PC-3 (cell line): ENCODE data around the gene C17orf78. TPM values are rescaled to one million over a fixed set of nuclear protein-coding genes. Genes with fewer than 3 reads are reported as not detected.

Source experiments
- ATAC-seq: fragments of 200-7000 bp; cut with Tn5 transposase; 2 replicates; pipeline ENCODE4 v1.9.1; 2020; ENCODE audit warnings: mild to moderate bottlenecking, moderate library complexity
- BruUV-seq: library from RNA; stranded (reverse); fragments of 400-500 nt; replicated peaks from 2 replicates; lab custom pipeline; 2021; lab: Mats Ljungman, UMichigan
- CTCF ChIA-PET: fragments of 300-600 bp; sonication (Branson Sonifier 250); formaldehyde crosslinking; loops from one replicate; lab custom pipeline; 2022; ENCODE audit warnings: antibody characterized with exemption; lab: Charles Lee
- POLR2A ChIA-PET: fragments of 300-600 bp; sonication (Branson Sonifier 250); formaldehyde crosslinking; loops from one replicate; lab custom pipeline; 2022; ENCODE audit warnings: antibody characterized with exemption; ENCODE audit not compliant: unreplicated experiment; lab: Charles Lee
- DNase-seq: peaks from one replicate; pipeline ENCODE4 v3.0.0-alpha.2; 2015
- H2AFZ ChIP-seq: fragments of 300-600 bp; sonication (generic); 2 replicates; pipeline ENCODE4 v1.6.0; 2016; ENCODE audit warnings: antibody characterized with exemption, low read length
- H3F3A ChIP-seq: fragments of 300-600 bp; sonication (generic); one replicate; pipeline ENCODE4 v1.6.0; 2017; ENCODE audit warnings: antibody characterized with exemption, low read length, control low read depth, mild to moderate bottlenecking; ENCODE audit not compliant: unreplicated experiment
- H3K27ac ChIP-seq: fragments of 300-600 bp; sonication (generic); 2 replicates; pipeline ENCODE4 v1.5.1; 2016; ENCODE audit warnings: mild to moderate bottlenecking, low read length
- H3K27me3 ChIP-seq: fragments of 300-600 bp; sonication (generic); 2 replicates; pipeline ENCODE4 v1.6.1; 2016; ENCODE audit warnings: low read length, mixed read lengths
- H3K36me3 ChIP-seq: fragments of 300-600 bp; sonication (generic); 2 replicates; pipeline ENCODE4 v1.6.1; 2016; ENCODE audit warnings: low read depth, mixed run types, low read length, mixed read lengths
- H3K4me1 ChIP-seq: fragments of 300-600 bp; sonication (generic); 2 replicates; pipeline ENCODE4 v1.5.1; 2016; ENCODE audit warnings: low read length; ENCODE audit not compliant: insufficient read depth
- H3K4me2 ChIP-seq: fragments of 300-600 bp; sonication (generic); 2 replicates; pipeline ENCODE4 v1.6.0; 2016; ENCODE audit warnings: low read length
- H3K4me3 ChIP-seq: fragments of 300-600 bp; sonication (generic); 2 replicates; pipeline ENCODE4 v1.5.1; 2016; ENCODE audit warnings: mild to moderate bottlenecking, low read length, mixed read lengths
- H3K79me2 ChIP-seq: fragments of 300-600 bp; sonication (generic); 2 replicates; pipeline ENCODE4 v1.6.1; 2017; ENCODE audit warnings: low read length, mixed read lengths
- H3K9ac ChIP-seq: fragments of 300-600 bp; sonication (generic); 2 replicates; pipeline ENCODE4 v1.6.0; 2016; ENCODE audit warnings: mild to moderate bottlenecking, low read length
- H3K9me2 ChIP-seq: fragments of 300-600 bp; sonication (generic); replicated peaks from 2 replicates; pipeline ENCODE4 v1.6.1; 2016; ENCODE audit warnings: mixed run types, low read length, mixed read lengths
- H3K9me3 ChIP-seq: fragments of 300-600 bp; sonication (generic); 2 replicates; pipeline ENCODE4 v1.6.1; 2016; ENCODE audit warnings: low read length, mixed read lengths
- H4K20me1 ChIP-seq: fragments of 300-600 bp; sonication (generic); 2 replicates; pipeline ENCODE4 v1.6.1; 2016; ENCODE audit warnings: low read length, mixed read lengths
- EZH2 ChIP-seq: fragments of 300-600 bp; sonication (generic); IDR thresholded peaks from one replicate; pipeline ENCODE4 v1.6.1; 2017; ENCODE audit warnings: antibody characterized with exemption, mild to moderate bottlenecking, low read length; ENCODE audit not compliant: unreplicated experiment
- EZH2phosphoT487 ChIP-seq: fragments of 300-600 bp; sonication (generic); IDR thresholded peaks from 2 replicates; pipeline ENCODE4 v1.6.1; 2018; ENCODE audit warnings: mild to moderate bottlenecking, antibody characterized with exemption, low read length, borderline replicate concordance
- intact Hi-C: fragments of 100-400 bp; cut with micrococcal nuclease; formaldehyde crosslinking; loops from 2 replicates; pipeline ENCODE4 v1.9.0; 2023
- total RNA-seq: library from RNA; depleted of rRNA; stranded (reverse); fragments of >200 nt; gene quantifications from 2 replicates; pipeline ENCODE4 v1.2.3, GENCODE V29; 2014
- TF ChIP-seq, protein P1 (sequence below): fragments of 300-600 bp; sonication (generic); conservative IDR thresholded peaks from 2 replicates; pipeline ENCODE4 v1.5.1; 2017; ENCODE audit warnings: antibody characterized with exemption, low read depth, mild to moderate bottlenecking, low read length

Gene C17orf78
- total RNA-seq, 1 experiment from 2014 or later: not detected

DNA sequence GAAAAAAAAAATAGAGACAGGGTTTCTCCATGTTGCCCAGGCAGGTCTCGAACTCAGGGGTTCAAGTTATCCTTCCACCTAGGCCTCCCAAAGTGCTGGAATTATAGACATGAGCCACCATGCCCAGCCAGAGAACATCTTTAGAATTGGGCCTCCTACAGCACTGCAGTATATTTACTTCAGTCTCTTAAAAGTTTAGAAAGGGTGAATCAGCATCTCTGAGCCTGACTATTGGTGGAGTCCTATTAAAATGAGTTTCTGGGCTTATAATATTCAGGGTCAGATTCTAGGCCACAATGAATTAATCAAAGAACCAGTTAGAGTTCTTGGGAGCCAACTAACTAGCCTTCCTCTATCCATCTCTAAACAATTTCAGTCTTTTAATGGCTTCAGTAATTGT is 53.7 kb downstream of the C17orf78 start:
- Histone ChIP-seq H3K9me2 (no peaks in the 10 kb centered on the region), H3K27ac (no peak overlapping the region), H3K36me3 (peaks cover 17% of the 10 kb centered on the region; the same call in 1 of the 2 replicates), H3F3A (no peaks in the 10 kb centered on the region), H3K4me2 (no peak overlapping the region), H2AFZ (no peak overlapping the region), H4K20me1 (no peaks in the 10 kb centered on the region), H3K4me1 (no peaks in the 10 kb centered on the region), H3K9ac (no peak overlapping the region), H3K9me3 (no peaks in the 10 kb centered on the region), H3K79me2 (no peaks in the 10 kb centered on the region), H3K4me3 (no peak overlapping the region), H3K27me3 (no peaks in the 10 kb centered on the region)
- intact Hi-C loops: no loop called here
- no peak for ATAC-seq
- CTCF ChIA-PET: no interaction called here
- no peak for DNase-seq
- POLR2A ChIA-PET: interaction anchor here (0.5 kb wide), 1 partner anchor 15 kb away, joined by 3 read pairs; no protein-coding TSS in a partner anchor
- TF ChIP-seq EZH2 (no peak), EZH2phosphoT487 (no peak)
- TF ChIP-seq, protein P1, sequence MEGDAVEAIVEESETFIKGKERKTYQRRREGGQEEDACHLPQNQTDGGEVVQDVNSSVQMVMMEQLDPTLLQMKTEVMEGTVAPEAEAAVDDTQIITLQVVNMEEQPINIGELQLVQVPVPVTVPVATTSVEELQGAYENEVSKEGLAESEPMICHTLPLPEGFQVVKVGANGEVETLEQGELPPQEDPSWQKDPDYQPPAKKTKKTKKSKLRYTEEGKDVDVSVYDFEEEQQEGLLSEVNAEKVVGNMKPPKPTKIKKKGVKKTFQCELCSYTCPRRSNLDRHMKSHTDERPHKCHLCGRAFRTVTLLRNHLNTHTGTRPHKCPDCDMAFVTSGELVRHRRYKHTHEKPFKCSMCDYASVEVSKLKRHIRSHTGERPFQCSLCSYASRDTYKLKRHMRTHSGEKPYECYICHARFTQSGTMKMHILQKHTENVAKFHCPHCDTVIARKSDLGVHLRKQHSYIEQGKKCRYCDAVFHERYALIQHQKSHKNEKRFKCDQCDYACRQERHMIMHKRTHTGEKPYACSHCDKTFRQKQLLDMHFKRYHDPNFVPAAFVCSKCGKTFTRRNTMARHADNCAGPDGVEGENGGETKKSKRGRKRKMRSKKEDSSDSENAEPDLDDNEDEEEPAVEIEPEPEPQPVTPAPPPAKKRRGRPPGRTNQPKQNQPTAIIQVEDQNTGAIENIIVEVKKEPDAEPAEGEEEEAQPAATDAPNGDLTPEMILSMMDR: no peak
- BruUV-seq: no TSS peak

DNA sequence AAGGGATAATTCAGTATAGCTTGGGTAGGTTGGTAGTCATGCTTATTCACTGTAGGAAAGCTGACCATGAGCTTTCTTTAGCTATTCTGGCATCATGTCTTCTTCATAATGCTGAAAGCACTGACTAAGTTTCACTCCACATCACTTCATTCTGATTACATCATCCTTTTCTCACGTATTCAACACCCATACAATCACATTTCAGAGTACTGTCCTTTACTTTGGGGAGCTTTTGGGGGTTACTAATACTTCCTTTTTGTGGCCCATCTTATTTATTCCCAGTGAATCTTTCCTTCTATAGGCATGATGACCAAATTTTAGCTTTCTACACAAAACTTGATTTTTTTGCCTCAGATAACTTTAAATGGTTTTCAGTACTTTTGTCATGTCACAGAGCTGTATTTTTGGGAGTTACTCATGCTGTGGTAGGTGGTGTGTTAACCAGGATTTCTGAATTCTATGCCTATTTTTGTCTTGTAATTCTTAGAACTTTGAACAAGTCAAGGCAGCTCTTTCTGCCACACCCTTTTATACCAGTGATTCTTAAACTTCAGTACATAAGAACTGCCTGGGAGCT is 54.4 kb downstream of the C17orf78 start:
- H4K20me1 ChIP-seq: no peaks in the 10 kb centered on the region
- H3K4me1 ChIP-seq: no peaks in the 10 kb centered on the region
- no peak overlapping the region for H3K4me2 ChIP-seq
- no peak overlapping the region for H3K4me3 ChIP-seq
- no peak overlapping the region for H3K9ac ChIP-seq
- ATAC-seq (no peak), DNase-seq (no peak)
- no peaks in the 10 kb centered on the region for H3K9me3 ChIP-seq
- H2AFZ ChIP-seq: no peak overlapping the region
- intact Hi-C loops: no loop called here
- peaks cover 17% of the 10 kb centered on the region; the same call in 1 of the 2 replicates for H3K36me3 ChIP-seq
- no peaks in the 10 kb centered on the region for H3K9me2 ChIP-seq
- no peaks in the 10 kb centered on the region for H3K79me2 ChIP-seq
- TF ChIP-seq EZH2phosphoT487 (no peak), EZH2 (no peak)
- TF ChIP-seq, protein P1: no peak
- CTCF ChIA-PET: no interaction called here
- H3K27ac ChIP-seq: no peak overlapping the region
- POLR2A ChIA-PET: interaction anchor here (0.5 kb wide), 1 partner anchor 16 kb away, joined by 3 read pairs; no protein-coding TSS in a partner anchor
- BruUV-seq: no TSS peak
- H3K27me3 ChIP-seq: no peaks in the 10 kb centered on the region
- no peaks in the 10 kb centered on the region for H3F3A ChIP-seq

DNA sequence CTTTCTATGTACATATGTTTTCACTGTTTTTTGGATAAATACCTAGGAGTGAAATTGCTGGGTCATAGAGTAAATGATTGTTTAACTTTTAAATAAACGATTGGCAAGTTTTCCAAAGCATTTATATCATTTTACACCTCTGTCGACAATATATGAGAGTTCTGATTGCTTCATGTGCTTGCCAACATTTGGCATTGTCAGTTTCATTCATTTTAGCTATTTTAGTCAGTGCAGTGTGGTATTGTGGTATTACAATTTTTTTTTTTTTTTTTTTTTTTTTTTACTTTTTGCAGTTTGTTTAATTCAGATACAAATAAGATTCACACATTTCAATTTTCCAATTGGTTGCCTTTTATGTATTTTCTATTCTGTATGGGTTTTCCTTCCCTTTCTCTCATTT is 56.9 kb downstream of the C17orf78 start:
- Histone ChIP-seq H3F3A (no peaks in the 10 kb centered on the region), H3K27ac (no peak overlapping the region), H2AFZ (no peak overlapping the region), H3K9ac (no peak overlapping the region), H3K79me2 (no peaks in the 10 kb centered on the region), H3K9me2 (no peaks in the 10 kb centered on the region), H3K36me3 (peaks cover 5% of the 10 kb centered on the region; the same call in 1 of the 2 replicates), H3K4me3 (no peak overlapping the region), H3K9me3 (no peaks in the 10 kb centered on the region), H3K4me1 (no peaks in the 10 kb centered on the region), H4K20me1 (no peaks in the 10 kb centered on the region), H3K27me3 (no peaks in the 10 kb centered on the region), H3K4me2 (no peak overlapping the region)
- intact Hi-C loops: no loop called here
- ChIA-PET POLR2A (no interaction called here), CTCF (no interaction called here)
- ATAC-seq: no peak
- no peak for DNase-seq
- no TSS peak for BruUV-seq
- no peak for TF ChIP-seq EZH2
- no peak for TF ChIP-seq EZH2phosphoT487
- TF ChIP-seq, protein P1: no peak
